Measurements from ENCODE around the gene STK17A.

Gene STK17A

GRCh38 chr7:43554423-43554822, 28.5 kb upstream of the STK17A start:
- no peak for TF ChIP-seq CTCF (conservative IDR thresholded peaks at IDR 0.05; ENCODE audit: low read depth, low read length)
- no peak overlapping the region for H3K4me3 ChIP-seq (ENCODE audit: low read depth, low read length)
- DNase-seq (ENCODE audit: low read depth) = no peak

DNA sequence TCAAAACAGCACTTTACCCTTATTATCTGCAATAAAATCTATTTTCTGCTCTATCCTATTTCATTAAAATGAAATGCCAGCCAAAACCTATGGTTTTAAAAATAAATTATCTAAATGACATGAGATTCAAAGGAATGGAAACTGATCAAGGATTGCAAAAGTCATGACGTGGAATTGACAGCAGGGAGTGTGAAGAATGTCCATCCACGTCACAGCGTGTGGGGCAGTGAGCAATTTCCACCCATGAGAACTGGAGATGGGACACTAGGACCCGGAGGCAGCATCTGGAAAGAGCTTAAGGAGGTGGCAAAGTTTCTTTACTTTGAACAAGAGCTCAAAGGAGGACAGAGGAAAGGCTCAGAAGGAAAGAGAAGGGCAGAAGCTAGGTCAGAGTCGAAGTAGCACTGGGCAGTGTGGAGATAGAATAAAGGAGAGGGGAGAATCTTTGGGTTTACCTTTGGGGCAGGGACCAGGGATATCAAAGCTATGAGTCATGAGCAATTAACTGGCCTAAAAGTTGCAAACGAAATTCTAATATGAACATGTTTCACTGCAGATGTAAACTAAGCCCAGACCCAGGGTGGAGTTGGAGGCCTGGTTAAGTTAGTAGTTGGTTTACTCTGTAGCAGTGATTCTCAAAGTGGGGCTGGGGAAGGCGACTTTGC, 24.9 kb upstream of the STK17A start:
- TF ChIP-seq CTCF (conservative IDR thresholded peaks at IDR 0.05; ENCODE audit: low read depth, low read length) = no peak
- DNase-seq (ENCODE audit: low read depth) = no peak
- H3K4me3 ChIP-seq (ENCODE audit: low read depth, low read length) = no peak overlapping the region

DNA sequence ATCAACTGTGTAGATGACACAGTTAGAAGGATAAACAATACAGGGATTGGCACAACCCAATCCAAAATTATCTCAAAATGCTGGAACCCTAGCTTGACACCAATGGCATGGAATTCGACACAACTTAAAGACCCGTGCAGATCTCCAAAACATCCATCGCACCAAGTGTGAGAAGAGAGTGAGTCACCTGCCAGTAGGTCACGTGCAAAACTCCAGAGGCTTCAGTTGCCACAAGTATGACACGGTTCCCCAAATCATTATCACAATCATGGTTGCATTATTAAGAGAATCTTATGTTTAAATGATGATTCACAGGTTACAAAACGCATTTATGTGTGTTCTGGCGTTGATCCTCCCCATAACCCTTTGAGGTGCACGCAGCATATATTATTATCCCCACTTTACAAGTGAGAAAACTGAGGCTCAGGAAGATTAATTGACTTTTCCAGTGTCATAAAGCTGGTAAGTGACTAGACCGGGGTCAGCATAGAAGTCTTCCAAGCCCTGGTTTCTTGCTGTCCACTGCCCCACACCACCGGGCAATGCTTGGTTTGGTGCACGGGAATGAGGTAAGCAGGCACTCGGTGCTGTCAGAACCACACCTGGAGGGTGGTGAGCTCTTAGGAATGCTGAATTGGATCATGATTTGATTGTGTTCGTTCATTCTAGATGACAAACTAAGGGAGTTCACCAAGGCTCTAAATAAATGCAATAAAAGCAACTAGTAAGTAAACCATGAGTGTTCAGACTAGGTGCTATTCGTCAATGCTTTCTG, 23.6 kb upstream of the STK17A start:
- DNase-seq (ENCODE audit: low read depth) = no peak
- no peak overlapping the region for H3K4me3 ChIP-seq (ENCODE audit: low read depth, low read length)
- no peak for TF ChIP-seq CTCF (conservative IDR thresholded peaks at IDR 0.05; ENCODE audit: low read depth, low read length)

- no peak for TF ChIP-seq CTCF (conservative IDR thresholded peaks at IDR 0.05; ENCODE audit: low read depth, low read length)
- H3K4me3 ChIP-seq (ENCODE audit: low read depth, low read length) = no peak overlapping the region
- no peak for DNase-seq (ENCODE audit: low read depth)
Observed at GRCh38 chr7:43559946-43560335, 23.0 kb upstream of the STK17A start.

GRCh38 chr7:43560742-43561330, 22.1 kb upstream of the STK17A start:
- TF ChIP-seq CTCF (conservative IDR thresholded peaks at IDR 0.05; ENCODE audit: low read depth, low read length) = no peak
- DNase-seq (ENCODE audit: low read depth) = peak; percentile 32
- H3K4me3 ChIP-seq (ENCODE audit: low read depth, low read length) = no peak overlapping the region

GRCh38 chr7:43562383-43562782, 20.5 kb upstream of the STK17A start:
- DNase-seq (ENCODE audit: low read depth) = no peak
- no peak for TF ChIP-seq CTCF (conservative IDR thresholded peaks at IDR 0.05; ENCODE audit: low read depth, low read length)

More at GRCh38 chr7:43562383-43562782, 20.5 kb upstream of the STK17A start:
- H3K4me3 ChIP-seq (ENCODE audit: low read depth, low read length) = no peak overlapping the region

All from choroid plexus epithelial cell (primary cell).